CD4-positive, alpha-beta T cell (primary cell): ENCODE data around the gene ABCB9. TPM values are rescaled to one million over a fixed set of nuclear protein-coding genes. Genes with fewer than 3 reads are reported as not detected.

Experiments used
- ATAC-seq: fragments of 200-7000 bp; cut with Tn5 transposase; one replicate; pipeline ENCODE4 v1.10.0; 2022; ENCODE audit warnings: mild to moderate bottlenecking; ENCODE audit not compliant: poor library complexity
- CTCF ChIA-PET: fragments of 350-600 bp; sonication (Branson Sonifier 250); formaldehyde crosslinking; loops from one replicate; lab custom pipeline; 2021; ENCODE audit warnings: antibody characterized with exemption, inconsistent platforms; lab: Charles Lee
- POLR2A ChIA-PET: fragments of 350-600 bp; sonication (Branson Sonifier 250); formaldehyde crosslinking; loops from one replicate; lab custom pipeline; 2021; ENCODE audit warnings: antibody characterized with exemption, inconsistent platforms; lab: Charles Lee
- DNase-seq, 14 experiments: peaks; one replicate each; pipeline ENCODE4 v3.0.0-alpha.2; 2013 to 2020; ENCODE audit warnings: mixed read lengths in 2 of 14
- H3K27ac ChIP-seq, 2 donors: one replicate each; pipeline versions ENCODE4 v1.5.1 to v1.7.0; 2013; ENCODE audit warnings: low read length in 2 of 2, low read depth in 1 of 2, mild to moderate bottlenecking in 1 of 2
- H3K27me3 ChIP-seq, 2 experiments: 1 replicate in 1 of 2; 2 replicates in 1 of 2; pipeline versions ENCODE4 v1.6.1 to v1.7.0; 2013; ENCODE audit warnings: low read length in 2 of 2, control low read depth in 1 of 2, mild to moderate bottlenecking in 1 of 2, moderate library complexity in 1 of 2; ENCODE audit not compliant: insufficient read depth in 2 of 2, control insufficient read depth in 1 of 2
- H3K36me3 ChIP-seq: one replicate; pipeline ENCODE4 v1.6.1; 2013; ENCODE audit warnings: low read length, control low read depth; ENCODE audit not compliant: insufficient read depth
- H3K4me1 ChIP-seq: one replicate; pipeline ENCODE4 v1.6.1; 2013; ENCODE audit warnings: low read length, control low read depth; ENCODE audit not compliant: insufficient read depth
- H3K4me3 ChIP-seq: one replicate; pipeline ENCODE4 v1.5.1; 2013; ENCODE audit warnings: mild to moderate bottlenecking, low read length, moderate library complexity
- H3K9me3 ChIP-seq, 2 experiments: 1 replicate in 1 of 2; 2 replicates in 1 of 2; pipeline versions ENCODE4 v1.6.1 to v1.7.0; 2013; ENCODE audit warnings: low read length in 2 of 2, mild to moderate bottlenecking in 2 of 2, control low read depth in 1 of 2, moderate library complexity in 1 of 2; ENCODE audit not compliant: control insufficient read depth in 1 of 2, insufficient read depth in 1 of 2
- H3K27ac Mint-ChIP-seq: one replicate; pipeline ENCODE4 v1.8.0; 2020; ENCODE audit warnings: mixed read lengths
- H3K27me3 Mint-ChIP-seq: one replicate; pipeline ENCODE4 v1.8.0; 2021; ENCODE audit warnings: mixed read lengths
- H3K36me3 Mint-ChIP-seq: one replicate; pipeline ENCODE4 v1.8.0; 2021; ENCODE audit warnings: low read depth, mixed read lengths
- H3K4me1 Mint-ChIP-seq: one replicate; pipeline ENCODE4 v1.8.0; 2021; ENCODE audit warnings: low read depth, mixed read lengths
- H3K4me3 Mint-ChIP-seq: one replicate; pipeline ENCODE4 v1.8.0; 2020; ENCODE audit warnings: mild to moderate bottlenecking, mixed read lengths
- H3K9me3 Mint-ChIP-seq: one replicate; pipeline ENCODE4 v1.8.0; 2020; ENCODE audit warnings: mixed read lengths
- intact Hi-C, 2 experiments: fragments of 100-400 bp; cut with DNase I in 1 of 2; cut with micrococcal nuclease in 1 of 2; formaldehyde crosslinking; loops; one replicate each; pipeline versions ENCODE4 v1.15.1 to v1.9.0; 2023 to 2025; cut with DNase I, micrococcal nuclease
- total RNA-seq, 174 experiments: library from RNA in 2 of 174; stranded (reverse) in 2 of 174; gene quantifications; one replicate each; pipeline ENCODE4 v1.2.3 and lab custom pipeline; 2021 to 2026
- TF ChIP-seq, protein P1 (sequence below): fragments of 200-600 bp; IDR thresholded peaks from one replicate; pipeline ENCODE4 v1.8.0; 2022; ENCODE audit warnings: antibody characterized with exemption, mild to moderate bottlenecking

The ABCB9 gene
- total RNA-seq, 2 experiments from 2014 or later, result 5.4 to 6.2 TPM

DNA sequence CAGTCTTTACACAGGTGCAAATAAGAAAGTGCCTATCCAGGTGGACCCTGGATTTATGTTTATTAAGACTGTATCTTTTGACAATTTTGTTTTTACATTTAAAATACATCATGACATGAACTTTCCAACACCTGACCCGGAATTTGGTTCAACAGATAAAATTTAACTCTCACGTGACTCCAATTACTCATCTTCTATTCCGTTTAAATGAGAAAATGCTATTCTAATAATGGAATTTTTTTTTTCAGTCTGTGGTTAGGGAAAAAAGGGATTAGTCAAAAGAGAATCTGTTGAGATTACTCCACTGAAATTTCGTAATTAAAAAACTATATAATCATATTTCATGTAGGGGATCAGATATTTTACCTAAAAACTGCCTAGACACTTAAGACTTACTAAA, 81.4 kb downstream of the ABCB9 start:
- peaks cover 59% of the 10 kb centered on the region for H3K4me1 ChIP-seq
- Mint-ChIP-seq H3K4me3 (no peak overlapping the region), H3K27me3 (no peaks in the 10 kb centered on the region), H3K36me3 (peaks cover 12% of the 10 kb centered on the region), H3K4me1 (peaks cover 92% of the 10 kb centered on the region), H3K27ac (no peak overlapping the region), H3K9me3 (no peaks in the 10 kb centered on the region)
- H3K27ac ChIP-seq, result no peak overlapping the region
- H3K9me3 ChIP-seq, result no peaks in the 10 kb centered on the region
- ChIA-PET CTCF (no interaction called here), POLR2A (interaction anchor here (0.7 to 3.8 kb wide), 5 partner anchors 11 to 360 kb away, joined by 3 to 12 read pairs (median 4); partner anchors contain the start of genes MPHOSPH9 and MTRFR)
- no peak for DNase-seq
- ATAC-seq, result no peak
- intact Hi-C loops, result no loop called here
- no peaks in the 10 kb centered on the region for H3K36me3 ChIP-seq
- H3K4me3 ChIP-seq, result no peak overlapping the region
- TF ChIP-seq, protein P1, sequence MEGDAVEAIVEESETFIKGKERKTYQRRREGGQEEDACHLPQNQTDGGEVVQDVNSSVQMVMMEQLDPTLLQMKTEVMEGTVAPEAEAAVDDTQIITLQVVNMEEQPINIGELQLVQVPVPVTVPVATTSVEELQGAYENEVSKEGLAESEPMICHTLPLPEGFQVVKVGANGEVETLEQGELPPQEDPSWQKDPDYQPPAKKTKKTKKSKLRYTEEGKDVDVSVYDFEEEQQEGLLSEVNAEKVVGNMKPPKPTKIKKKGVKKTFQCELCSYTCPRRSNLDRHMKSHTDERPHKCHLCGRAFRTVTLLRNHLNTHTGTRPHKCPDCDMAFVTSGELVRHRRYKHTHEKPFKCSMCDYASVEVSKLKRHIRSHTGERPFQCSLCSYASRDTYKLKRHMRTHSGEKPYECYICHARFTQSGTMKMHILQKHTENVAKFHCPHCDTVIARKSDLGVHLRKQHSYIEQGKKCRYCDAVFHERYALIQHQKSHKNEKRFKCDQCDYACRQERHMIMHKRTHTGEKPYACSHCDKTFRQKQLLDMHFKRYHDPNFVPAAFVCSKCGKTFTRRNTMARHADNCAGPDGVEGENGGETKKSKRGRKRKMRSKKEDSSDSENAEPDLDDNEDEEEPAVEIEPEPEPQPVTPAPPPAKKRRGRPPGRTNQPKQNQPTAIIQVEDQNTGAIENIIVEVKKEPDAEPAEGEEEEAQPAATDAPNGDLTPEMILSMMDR, result no peak
- no peaks in the 10 kb centered on the region for H3K27me3 ChIP-seq

DNA sequence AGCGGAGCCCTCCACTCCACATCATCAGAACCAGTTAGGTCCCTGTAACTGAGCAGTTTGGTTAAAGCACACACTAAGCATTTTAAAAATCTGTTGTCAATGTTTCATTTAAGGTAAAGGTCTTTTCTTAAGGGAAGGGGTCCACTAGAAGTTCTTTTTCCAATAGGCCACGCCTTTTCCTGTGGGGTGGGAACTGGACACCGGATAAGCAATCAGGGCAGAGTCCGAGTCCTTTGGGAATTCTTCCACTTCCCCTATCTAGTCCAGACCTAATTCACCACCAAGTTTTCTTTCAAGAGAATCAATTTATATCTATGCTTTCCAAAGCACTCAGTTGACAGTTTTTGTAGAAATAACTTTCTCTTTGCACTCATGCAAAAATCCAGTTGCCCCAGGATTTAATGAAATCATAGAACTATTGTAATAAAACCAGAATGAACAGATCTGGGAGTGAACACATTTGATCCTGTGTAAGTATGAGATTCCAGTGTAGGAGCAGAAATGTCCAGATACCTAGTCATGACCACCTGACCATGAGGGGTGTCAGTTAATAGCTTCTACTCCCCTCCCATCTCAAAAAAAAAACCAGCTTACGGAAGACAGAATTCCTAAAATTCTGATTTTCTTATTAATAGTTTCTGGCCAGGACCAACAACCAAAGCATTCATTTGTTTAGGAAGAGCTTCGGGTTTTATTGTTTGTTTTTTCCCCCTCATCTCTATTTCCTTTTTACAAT, 82.0 kb downstream of the ABCB9 start:
- H3K27me3 ChIP-seq, result no peaks in the 10 kb centered on the region
- Mint-ChIP-seq H3K27ac (no peak overlapping the region), H3K36me3 (peaks cover 12% of the 10 kb centered on the region), H3K27me3 (no peaks in the 10 kb centered on the region), H3K4me3 (no peak overlapping the region), H3K9me3 (no peaks in the 10 kb centered on the region), H3K4me1 (peaks cover 93% of the 10 kb centered on the region)
- H3K4me1 ChIP-seq, result peaks cover 58% of the 10 kb centered on the region
- DNase-seq (no peak), ATAC-seq (no peak)
- ChIA-PET CTCF (no interaction called here), POLR2A (interaction anchor here (0.8 to 3.8 kb wide), 3 partner anchors 11 to 48 kb away, joined by 3 to 12 read pairs (median 3); no protein-coding TSS in a partner anchor)
- intact Hi-C loops, result no loop called here
- TF ChIP-seq, protein P1, result no peak
- no peaks in the 10 kb centered on the region for H3K9me3 ChIP-seq
- H3K4me3 ChIP-seq, result no peak overlapping the region
- no peak overlapping the region for H3K27ac ChIP-seq
- H3K36me3 ChIP-seq, result no peaks in the 10 kb centered on the region

DNA sequence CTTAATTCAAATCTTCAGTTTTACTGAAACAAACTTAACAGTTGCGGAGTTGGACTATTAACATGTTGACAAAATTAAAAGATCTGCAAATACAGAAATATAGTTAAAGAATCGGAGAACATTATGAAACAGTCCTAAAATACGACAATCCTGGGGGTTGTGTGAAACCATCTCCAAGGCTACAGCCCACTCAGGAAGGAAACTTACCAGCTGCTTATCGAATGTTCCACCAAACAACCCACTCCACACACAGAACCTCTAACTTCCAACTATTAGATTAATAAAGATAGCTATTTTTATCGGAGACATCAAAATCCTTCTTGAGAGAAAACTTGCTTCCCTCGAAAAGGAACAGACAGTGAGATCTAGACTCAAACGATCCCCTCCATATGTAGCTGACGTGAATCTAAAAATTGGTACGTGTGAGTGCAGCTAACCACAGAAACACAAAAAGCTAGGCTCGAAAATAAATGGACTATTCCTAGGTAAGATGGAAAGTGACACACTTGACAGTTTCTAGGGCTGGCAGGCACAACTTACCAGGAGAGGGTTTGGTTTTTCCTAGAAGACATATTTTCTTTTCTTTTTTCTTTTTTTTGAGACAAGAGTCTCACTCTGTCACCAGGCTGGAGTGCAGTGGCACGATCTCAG, 83.2 kb downstream of the ABCB9 start:
- Histone ChIP-seq H3K27me3 (no peaks in the 10 kb centered on the region), H3K36me3 (no peaks in the 10 kb centered on the region), H3K4me3 (no peak overlapping the region), H3K9me3 (no peaks in the 10 kb centered on the region), H3K27ac (no peak overlapping the region), H3K4me1 (peaks cover 59% of the 10 kb centered on the region)
- TF ChIP-seq, protein P1, result no peak
- H3K36me3 Mint-ChIP-seq, result peaks cover 11% of the 10 kb centered on the region
- DNase-seq (no peak), ATAC-seq (no peak)
- H3K4me3 Mint-ChIP-seq, result peak overlapping the region; percentile 7
- intact Hi-C loops, result no loop called here
- no peaks in the 10 kb centered on the region for H3K27me3 Mint-ChIP-seq
- ChIA-PET CTCF (interaction anchor here (1.3 kb wide), 1 partner anchor 11 kb away, joined by 3 read pairs; no protein-coding TSS in a partner anchor), POLR2A (interaction anchor here (0.8 to 3.8 kb wide), 5 partner anchors 9 to 47 kb away, joined by 3 to 35 read pairs (median 3); partner anchors contain the start of gene VPS37B)
- H3K27ac Mint-ChIP-seq, result peak overlapping the region; percentile 73
- H3K9me3 Mint-ChIP-seq, result no peaks in the 10 kb centered on the region
- H3K4me1 Mint-ChIP-seq, result peaks cover 93% of the 10 kb centered on the region
